ENCODE results near the gene KPTN.

The KPTN gene

DNA sequence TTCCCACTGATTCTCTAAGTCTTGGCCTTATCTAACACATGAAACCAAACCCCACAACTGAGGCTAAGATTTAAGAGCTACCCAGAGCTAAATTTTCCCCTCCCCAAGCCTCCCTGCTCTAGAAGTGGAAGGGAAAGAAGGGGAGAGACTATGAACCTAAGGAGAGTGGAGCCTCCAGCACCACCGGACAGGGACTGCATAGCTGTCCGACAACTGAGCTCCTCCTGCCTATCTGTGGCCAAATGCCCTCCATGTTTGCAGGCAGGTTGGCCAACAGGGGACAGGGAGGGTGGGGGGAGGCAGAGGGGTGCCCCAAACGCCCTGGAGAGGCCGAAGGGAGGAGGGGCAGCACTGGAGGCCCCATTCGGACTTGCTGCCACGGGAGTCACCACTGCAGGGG, 36.8 kb upstream of the KPTN start:
- TF ChIP-seq, protein P1, sequence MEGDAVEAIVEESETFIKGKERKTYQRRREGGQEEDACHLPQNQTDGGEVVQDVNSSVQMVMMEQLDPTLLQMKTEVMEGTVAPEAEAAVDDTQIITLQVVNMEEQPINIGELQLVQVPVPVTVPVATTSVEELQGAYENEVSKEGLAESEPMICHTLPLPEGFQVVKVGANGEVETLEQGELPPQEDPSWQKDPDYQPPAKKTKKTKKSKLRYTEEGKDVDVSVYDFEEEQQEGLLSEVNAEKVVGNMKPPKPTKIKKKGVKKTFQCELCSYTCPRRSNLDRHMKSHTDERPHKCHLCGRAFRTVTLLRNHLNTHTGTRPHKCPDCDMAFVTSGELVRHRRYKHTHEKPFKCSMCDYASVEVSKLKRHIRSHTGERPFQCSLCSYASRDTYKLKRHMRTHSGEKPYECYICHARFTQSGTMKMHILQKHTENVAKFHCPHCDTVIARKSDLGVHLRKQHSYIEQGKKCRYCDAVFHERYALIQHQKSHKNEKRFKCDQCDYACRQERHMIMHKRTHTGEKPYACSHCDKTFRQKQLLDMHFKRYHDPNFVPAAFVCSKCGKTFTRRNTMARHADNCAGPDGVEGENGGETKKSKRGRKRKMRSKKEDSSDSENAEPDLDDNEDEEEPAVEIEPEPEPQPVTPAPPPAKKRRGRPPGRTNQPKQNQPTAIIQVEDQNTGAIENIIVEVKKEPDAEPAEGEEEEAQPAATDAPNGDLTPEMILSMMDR (conservative IDR thresholded peaks at IDR 0.05; ENCODE audit: low read depth, low read length) = no peak
- H3K4me3 ChIP-seq (ENCODE audit: low read length) = no peak overlapping the region
- no peak for DNase-seq (ENCODE audit: low read depth)

DNA sequence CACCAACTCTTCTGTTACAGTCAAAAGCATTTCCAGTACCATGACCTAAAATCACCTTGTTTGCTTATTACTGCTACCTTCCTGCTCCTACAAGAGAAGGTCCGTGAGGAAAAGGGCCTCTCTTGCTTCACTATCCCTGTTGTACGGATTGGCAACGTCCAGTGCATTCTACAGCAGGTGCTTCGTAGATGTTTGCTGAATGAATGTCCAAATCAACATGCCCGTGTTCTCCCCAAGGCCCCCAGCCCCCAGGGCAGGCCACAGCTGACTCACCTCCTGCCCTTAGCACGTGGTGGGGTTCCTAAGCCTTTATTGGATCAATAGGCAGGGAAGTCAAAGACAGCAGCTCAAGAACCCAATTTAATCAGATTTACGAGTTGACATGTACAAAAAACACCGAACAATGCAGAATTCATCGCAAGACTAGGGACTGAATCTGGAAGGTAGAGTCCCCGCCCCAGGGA, 36.4 kb upstream of the KPTN start:
- TF ChIP-seq, protein P1 (conservative IDR thresholded peaks at IDR 0.05; ENCODE audit: low read depth, low read length) = no peak
- DNase-seq (ENCODE audit: low read depth) = no peak
- no peak overlapping the region for H3K4me3 ChIP-seq (ENCODE audit: low read length)

GRCh38 chr19:47518854-47519253, 34.8 kb upstream of the KPTN start:
- no peak for DNase-seq (ENCODE audit: low read depth)
- TF ChIP-seq, protein P1 (conservative IDR thresholded peaks at IDR 0.05; ENCODE audit: low read depth, low read length) = no peak
- H3K4me3 ChIP-seq (ENCODE audit: low read length) = no peak overlapping the region

- no peak for DNase-seq (ENCODE audit: low read depth)
- no peak overlapping the region for H3K4me3 ChIP-seq (ENCODE audit: low read length)
- TF ChIP-seq, protein P1 (conservative IDR thresholded peaks at IDR 0.05; ENCODE audit: low read depth, low read length) = no peak
These were observed 34.1 kb upstream of the KPTN start for GRCh38 chr19:47518139-47518538.

GRCh38 chr19:47514869-47515588, 31.0 kb upstream of the KPTN start, which contains the start of gene NAPA:
TSS of gene NAPA (minus strand) at chr19:47515063. CDS start at chr19:47514940, 123 bp downstream.
- peak; percentile 99 for DNase-seq (ENCODE audit: low read depth)
- peak within 1 kb of the TSS; percentile 99 for H3K4me3 ChIP-seq (ENCODE audit: low read length)
- TF ChIP-seq, protein P1 (conservative IDR thresholded peaks at IDR 0.05; ENCODE audit: low read depth, low read length) = no peak

DNA sequence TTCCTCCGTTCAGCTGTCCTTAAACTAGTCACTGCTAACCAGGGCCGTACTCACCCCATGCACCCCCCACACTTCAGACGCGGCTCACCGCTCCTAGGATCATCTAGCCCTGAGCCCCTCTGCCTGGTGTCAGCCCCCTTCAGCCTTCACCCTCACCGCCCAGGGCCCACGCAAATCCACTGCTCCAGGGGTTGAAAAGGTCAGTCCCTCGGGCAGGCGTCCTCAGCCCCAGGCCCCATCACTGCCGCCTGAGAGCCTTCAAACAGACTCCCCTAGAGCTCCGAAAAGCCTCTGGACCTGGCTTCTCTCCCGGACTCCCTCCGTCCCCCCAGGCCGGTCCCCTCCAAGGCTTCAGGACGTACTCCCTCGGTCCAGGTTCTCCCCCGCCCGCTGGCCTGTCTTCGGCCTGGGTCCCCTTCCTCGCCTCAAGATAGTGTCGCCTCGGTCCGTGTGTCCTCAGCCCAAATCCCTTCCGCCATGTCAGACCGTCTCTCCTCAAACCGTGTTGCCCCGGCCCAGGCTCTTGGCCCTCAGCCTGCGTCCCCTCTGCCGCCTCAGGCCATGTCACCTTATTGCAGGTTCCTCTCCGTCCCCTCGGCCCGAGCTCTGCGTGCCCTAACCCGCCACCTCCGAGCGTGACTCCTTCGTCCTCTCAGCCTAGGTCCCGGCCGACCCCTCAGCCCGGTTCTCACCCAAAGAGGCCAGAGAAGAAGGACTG, 30.3 kb upstream of the KPTN start:
- TF ChIP-seq, protein P1 (conservative IDR thresholded peaks at IDR 0.05; ENCODE audit: low read depth, low read length) = no peak
- no peak for DNase-seq (ENCODE audit: low read depth)
- peak overlapping the region; percentile 99 for H3K4me3 ChIP-seq (ENCODE audit: low read length)
